Hepatocyte (in vitro differentiated cells): Measurements from ENCODE around the gene INHBC.

Source experiments
- CTCF ChIP-seq: fragments of 200-600 bp; sonication (generic); IDR thresholded peaks from 2 replicates; pipeline ENCODE4 v1.5.1; 2016; ENCODE audit warnings: antibody characterized with exemption, mild to moderate bottlenecking; ENCODE audit not compliant: poor library complexity
- EZH2 ChIP-seq: fragments of 200-600 bp; sonication (generic); IDR thresholded peaks from 2 replicates; pipeline ENCODE4 v1.6.1; 2016; ENCODE audit warnings: antibody characterized with exemption, mild to moderate bottlenecking, borderline replicate concordance
- EZH2phosphoT487 ChIP-seq: fragments of 200-600 bp; sonication (generic); IDR thresholded peaks from one replicate; pipeline ENCODE4 v1.6.1; 2018; ENCODE audit warnings: antibody characterized with exemption, mild to moderate bottlenecking, low read depth, moderate library complexity; ENCODE audit not compliant: unreplicated experiment, severe bottlenecking

- no peak for TF ChIP-seq CTCF
- TF ChIP-seq EZH2, result no peak
- no peak for TF ChIP-seq EZH2phosphoT487
Measured at GRCh38 chr12:57456737-57457490, 22.3 kb downstream of the INHBC start.
